ENCODE measurements around the gene TICRR. TPM values are rescaled to one million over a fixed set of nuclear protein-coding genes. Genes with fewer than 3 reads are reported as not detected.

TICRR gene
- total RNA-seq, 1 donor from 2014 or later, result 1.2 TPM

DNA sequence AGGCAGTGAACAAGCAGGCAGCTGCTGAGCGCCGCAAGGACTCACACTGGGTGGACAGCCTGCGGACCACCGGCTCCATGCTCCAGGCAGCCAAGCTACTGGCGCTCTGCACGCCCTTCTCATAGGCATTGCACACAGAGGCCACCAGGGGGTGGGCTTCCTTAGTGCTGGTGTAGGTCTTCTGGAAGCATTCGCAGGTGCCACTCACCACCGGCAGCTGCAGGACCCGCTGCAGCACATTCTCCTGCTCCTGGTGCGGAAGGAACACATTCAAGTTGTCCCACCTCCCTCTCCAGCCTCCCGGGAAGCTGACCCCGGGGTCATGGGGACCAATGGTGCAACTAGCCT, 97.9 kb downstream of the TICRR start:
- DNase-seq (ENCODE audit: low spot score), result no peak

DNA sequence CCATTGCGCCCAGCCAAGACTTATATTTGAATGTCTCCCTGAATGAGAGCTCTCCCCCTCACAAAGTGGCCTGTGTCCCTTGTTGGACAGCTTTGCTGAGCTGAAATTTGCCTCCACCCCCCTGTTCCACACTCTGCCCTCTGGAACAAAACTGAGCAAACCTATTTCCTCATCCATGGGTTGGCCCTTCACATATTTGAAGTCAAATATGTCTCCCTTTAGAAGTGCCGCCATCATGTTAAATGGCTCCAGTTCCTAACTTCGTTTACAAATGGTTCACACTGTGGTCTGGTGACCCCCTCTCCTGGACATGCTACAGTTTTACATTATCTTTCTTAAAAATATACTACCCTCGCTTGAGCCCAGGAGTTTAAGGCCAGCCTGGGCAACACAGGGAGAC, 99.3 kb downstream of the TICRR start:
- no peak for DNase-seq (ENCODE audit: low spot score)

DNA sequence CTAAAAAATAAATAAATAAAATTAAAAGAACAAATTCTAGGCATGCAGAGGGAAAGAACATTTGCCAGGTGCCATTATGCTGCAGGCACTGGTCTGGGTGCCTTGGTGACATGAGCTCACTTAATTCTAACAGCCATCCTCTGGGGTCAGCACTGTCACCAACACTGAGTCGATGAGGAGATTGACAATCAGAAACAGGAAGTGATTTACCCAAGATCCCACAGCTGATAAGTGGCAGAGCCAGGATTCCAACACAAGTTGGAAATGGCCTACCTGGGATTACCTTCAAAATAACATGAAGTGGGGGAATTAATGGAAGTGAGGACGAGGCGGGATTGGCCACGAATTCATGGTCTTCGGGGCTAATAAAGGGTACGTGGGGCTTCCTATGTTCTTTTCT, 100.3 kb downstream of the TICRR start:
- no peak for DNase-seq (ENCODE audit: low spot score)

DNA sequence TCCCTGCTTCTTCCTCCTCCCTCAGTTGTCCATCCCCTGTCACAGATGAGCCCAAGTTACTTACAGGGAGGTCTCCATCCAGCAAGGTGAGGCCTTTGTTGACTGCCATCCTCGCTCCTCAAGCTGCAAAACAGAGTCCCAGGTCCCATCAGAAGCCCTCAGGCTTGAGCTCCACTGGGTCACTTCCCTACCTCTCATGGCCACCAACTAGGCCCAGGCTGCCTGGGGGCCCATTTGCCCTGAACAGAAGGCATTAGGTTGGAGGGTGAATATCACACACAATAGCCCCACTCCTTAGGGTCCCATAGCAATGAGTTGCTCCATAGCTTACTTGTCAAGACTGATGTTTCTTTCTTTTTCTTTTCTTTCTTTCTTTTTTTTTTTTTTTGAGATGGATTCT, 102.1 kb downstream of the TICRR start:
- no peak for DNase-seq (ENCODE audit: low spot score)

Other genes with a start within 250 kb of the TICRR start
- gene POLG, start 240.6 kb upstream of the TICRR start, total RNA-seq (ENCODE audit: insufficient read depth, low replicate concordance), result 40.9 TPM
- 8.7 TPM for gene RHCG, start 78.9 kb upstream of the TICRR start, total RNA-seq (ENCODE audit: insufficient read depth, low replicate concordance)
- gene KIF7, start 80.0 kb downstream of the TICRR start, total RNA-seq (ENCODE audit: insufficient read depth, low replicate concordance), result 8.2 TPM
- gene PLIN1, start 103.9 kb downstream of the TICRR start, total RNA-seq (ENCODE audit: insufficient read depth, low replicate concordance), result 2.2 TPM
- gene PEX11A, start 115.3 kb downstream of the TICRR start, total RNA-seq (ENCODE audit: insufficient read depth, low replicate concordance), result 5.1 TPM
- 1.7 TPM for gene WDR93, start 115.3 kb downstream of the TICRR start, total RNA-seq (ENCODE audit: insufficient read depth, low replicate concordance)
- 2.9 TPM for gene MESP1, start 175.8 kb downstream of the TICRR start, total RNA-seq (ENCODE audit: insufficient read depth, low replicate concordance)
- not detected for gene MESP2, start 200.9 kb downstream of the TICRR start, total RNA-seq (ENCODE audit: insufficient read depth, low replicate concordance)
- gene ANPEP, start 239.4 kb downstream of the TICRR start, total RNA-seq (ENCODE audit: insufficient read depth, low replicate concordance), result 5.8 TPM